AG09309 (cell line): ENCODE measurements around the gene MMP17.
A peak's percentile ranks its signal among the peaks of the same experiment; 100 is the strongest.

Experiments used
- DNase-seq: peaks from one replicate; pipeline ENCODE4 v3.0.0-alpha.2; 2010; ENCODE audit warnings: low read depth
- H3K4me3 ChIP-seq: 2 replicates; pipeline ENCODE4 v1.5.1; 2011; ENCODE audit warnings: mild to moderate bottlenecking, low read depth, low read length, moderate library complexity; ENCODE audit not compliant: control insufficient read depth
- TF ChIP-seq, protein P1 (sequence below): IDR thresholded peaks from 2 replicates; pipeline ENCODE4 v1.5.1; 2011; ENCODE audit warnings: mild to moderate bottlenecking, low read depth, low read length, inconsistent platforms; ENCODE audit not compliant: insufficient read depth, control insufficient read depth; ENCODE audit errors: missing control alignments

The MMP17 gene

GRCh38 chr12:131896080-131896810 is 68.1 kb downstream of the MMP17 start:
- TF ChIP-seq, protein P1, sequence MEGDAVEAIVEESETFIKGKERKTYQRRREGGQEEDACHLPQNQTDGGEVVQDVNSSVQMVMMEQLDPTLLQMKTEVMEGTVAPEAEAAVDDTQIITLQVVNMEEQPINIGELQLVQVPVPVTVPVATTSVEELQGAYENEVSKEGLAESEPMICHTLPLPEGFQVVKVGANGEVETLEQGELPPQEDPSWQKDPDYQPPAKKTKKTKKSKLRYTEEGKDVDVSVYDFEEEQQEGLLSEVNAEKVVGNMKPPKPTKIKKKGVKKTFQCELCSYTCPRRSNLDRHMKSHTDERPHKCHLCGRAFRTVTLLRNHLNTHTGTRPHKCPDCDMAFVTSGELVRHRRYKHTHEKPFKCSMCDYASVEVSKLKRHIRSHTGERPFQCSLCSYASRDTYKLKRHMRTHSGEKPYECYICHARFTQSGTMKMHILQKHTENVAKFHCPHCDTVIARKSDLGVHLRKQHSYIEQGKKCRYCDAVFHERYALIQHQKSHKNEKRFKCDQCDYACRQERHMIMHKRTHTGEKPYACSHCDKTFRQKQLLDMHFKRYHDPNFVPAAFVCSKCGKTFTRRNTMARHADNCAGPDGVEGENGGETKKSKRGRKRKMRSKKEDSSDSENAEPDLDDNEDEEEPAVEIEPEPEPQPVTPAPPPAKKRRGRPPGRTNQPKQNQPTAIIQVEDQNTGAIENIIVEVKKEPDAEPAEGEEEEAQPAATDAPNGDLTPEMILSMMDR = no peak
- H3K4me3 ChIP-seq = peak overlapping the region; percentile 93
- DNase-seq = no peak

GRCh38 chr12:131896811-131897270 is 68.6 kb downstream of the MMP17 start:
- no peak for DNase-seq
- peak overlapping the region; percentile 93 for H3K4me3 ChIP-seq
- TF ChIP-seq, protein P1 = no peak

DNA sequence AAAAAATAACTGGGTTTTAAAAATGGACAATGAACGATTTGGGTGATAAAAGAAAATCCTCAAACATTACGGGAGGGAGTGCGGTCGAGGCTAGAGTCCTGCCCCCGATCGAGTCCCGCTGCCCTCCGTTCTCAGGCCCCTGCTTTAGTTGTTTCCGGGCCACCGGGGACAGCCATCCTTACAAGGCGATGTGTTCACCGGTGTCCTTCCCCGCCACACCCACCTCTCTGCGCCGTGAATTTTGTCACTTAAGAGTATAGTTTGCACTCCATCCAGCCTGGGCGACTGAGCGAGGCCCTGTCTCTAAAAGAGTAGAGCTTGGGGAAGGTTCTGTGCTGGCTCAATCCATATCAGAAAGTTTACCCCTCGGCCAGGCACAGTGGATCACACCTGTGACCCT is 69.1 kb downstream of the MMP17 start:
- no peak for DNase-seq
- no peak overlapping the region for H3K4me3 ChIP-seq
- TF ChIP-seq, protein P1 = no peak

GRCh38 chr12:131897875-131898274 is 69.7 kb downstream of the MMP17 start:
- no peak overlapping the region for H3K4me3 ChIP-seq
- no peak for DNase-seq
- TF ChIP-seq, protein P1 = no peak

GRCh38 chr12:131900397-131900796 is 72.2 kb downstream of the MMP17 start:
- no peak overlapping the region for H3K4me3 ChIP-seq
- TF ChIP-seq, protein P1 = no peak
- DNase-seq = no peak
